Kasumi-1 (cell line): ENCODE results near the gene FAR2.
"Not testable (repeated sequence)": the region's sequence is repeated elsewhere in the genome, so short reads cannot be mapped to it uniquely, and the experiment has no call there.

ENCODE experiments used
- DNase-seq, 2 experiments: peaks; one replicate each; lab custom pipeline; 2025; lab: John Stamatoyannopoulos, UW

Gene FAR2

GRCh38 chr12:29333178-29333577 is 184.1 kb downstream of the FAR2 start:
- no peak for DNase-seq

GRCh38 chr12:29334937-29335336 is 185.9 kb downstream of the FAR2 start:
- DNase-seq, result no peak

- DNase-seq, result no peak
These were observed 188.2 kb downstream of the FAR2 start for GRCh38 chr12:29337325-29337724.

- DNase-seq, result peak in 1 of 2 experiments; percentile 15
These were observed 194.1 kb downstream of the FAR2 start for GRCh38 chr12:29343022-29343799.

GRCh38 chr12:29346769-29347421 is 197.8 kb downstream of the FAR2 start:
- no peak for DNase-seq

- no peak for DNase-seq
These were observed 201.0 kb downstream of the FAR2 start for GRCh38 chr12:29350080-29350479.

GRCh38 chr12:29354954-29355353 is 205.9 kb downstream of the FAR2 start:
- no peak for DNase-seq

GRCh38 chr12:29365091-29365490 is 216.0 kb downstream of the FAR2 start:
- no peak for DNase-seq

- no peak for DNase-seq
These were observed 224.9 kb downstream of the FAR2 start for GRCh38 chr12:29374012-29374411.

- DNase-seq, result no peak
These were observed 225.8 kb downstream of the FAR2 start for GRCh38 chr12:29374913-29375312.

- DNase-seq, result no peak
These were observed 227.0 kb downstream of the FAR2 start for GRCh38 chr12:29376118-29376517.

GRCh38 chr12:29380536-29381523 is 231.8 kb downstream of the FAR2 start, which contains the start of gene ERGIC2:
TSS of gene ERGIC2 (minus strand) at chr12:29381172. CDS start at chr12:29371633, 9,539 bp downstream.
- DNase-seq, result peak; percentile 99 to 100

GRCh38 chr12:29382251-29382650 is 233.2 kb downstream of the FAR2 start:
- no peak for DNase-seq

GRCh38 chr12:29385194-29385593 is 236.1 kb downstream of the FAR2 start:
- not testable (repeated sequence) for DNase-seq
